Heart right ventricle (tissue), 16 donors: ENCODE measurements around the gene GBX1. TPM values are rescaled to one million over a fixed set of nuclear protein-coding genes. Genes with fewer than 3 reads are reported as not detected.

Experiments used
- ATAC-seq, 8 donors: fragments of 200-7000 bp; cut with Tn5 transposase; one replicate each; pipeline ENCODE4 v1.9.1; 2020; ENCODE audit warnings: mild to moderate bottlenecking in 8 of 8, moderate library complexity in 8 of 8, moderate number of reproducible peaks in 1 of 8
- DNase-seq, 2 donors: peaks; one replicate each; pipeline ENCODE4 v3.0.0-alpha.2; 2020
- H3K27ac ChIP-seq, 10 donors: fragments of 200-600 bp; sonication (generic) in 2 of 10; one replicate each; pipeline versions ENCODE4 v1.5.0 to v1.8.0; 2020 to 2022; ENCODE audit warnings: mild to moderate bottlenecking in 3 of 10
- H3K27me3 ChIP-seq, 7 donors: fragments of 200-600 bp; one replicate each; pipeline ENCODE4 v1.8.0; 2021 to 2022; ENCODE audit warnings: mild to moderate bottlenecking in 2 of 7
- H3K36me3 ChIP-seq, 9 donors: fragments of 200-600 bp; sonication (generic) in 1 of 9; one replicate each; pipeline versions ENCODE4 v1.5.0 to v1.8.0; 2020 to 2022; ENCODE audit warnings: mild to moderate bottlenecking in 2 of 9
- H3K4me1 ChIP-seq, 9 donors: fragments of 200-600 bp; sonication (generic) in 1 of 9; one replicate each; pipeline versions ENCODE4 v1.5.0 to v1.8.0; 2020 to 2022; ENCODE audit warnings: mild to moderate bottlenecking in 4 of 9
- H3K4me3 ChIP-seq, 10 donors: fragments of 200-600 bp; sonication (generic) in 2 of 10; one replicate each; pipeline versions ENCODE4 v1.5.0 to v1.8.0; 2020 to 2022; ENCODE audit warnings: mild to moderate bottlenecking in 7 of 10, moderate library complexity in 2 of 10
- H3K9me3 ChIP-seq, 11 donors: fragments of 200-600 bp in 10 of 11; sonication (generic) in 2 of 11; one replicate each; pipeline versions ENCODE4 v1.5.0 to v1.8.0; 2013 to 2022; ENCODE audit warnings: mild to moderate bottlenecking in 2 of 11, control low read depth in 1 of 11, moderate library complexity in 1 of 11
- WGBS, 2 donors: extraction: QIAGEN DNeasy Blood & Tissue Kit; methylation state at CpG; one replicate each; pipeline ENCODE4 v1.1.7; 2013; ENCODE audit warnings: inconsistent platforms in 1 of 2; 5-methylcytosine and 5-hydroxymethylcytosine counted together
- intact Hi-C, 10 donors: fragments of 100-400 bp; cut with DNase I; formaldehyde crosslinking; loops; one replicate each; pipeline versions ENCODE4 v1.11.1 to v1.14.2; 2022
- polyA plus RNA-seq, 2 donors: library from polyadenylated mRNA; stranded (reverse); fragments of 200-250 nt; gene quantifications; one replicate each; pipeline ENCODE4 v1.2.3, GENCODE V29; 2013
- total RNA-seq, 10 donors: library from RNA; stranded (reverse); fragmentation: NEBNext Ultra II Directional in 3 of 10; extraction: Animal tissue kit (Norgen Biotek cat#: 25700) in 3 of 10; gene quantifications; one replicate each; pipeline versions ENCODE4 v1.2.1 to v1.2.4, GENCODE V29; 2021 to 2023
- TF ChIP-seq, protein P1 (sequence below), 9 donors: fragments of 200-600 bp; sonication (generic) in 2 of 9; IDR thresholded peaks; one replicate each; pipeline versions ENCODE4 v1.5.0 to v1.8.0; 2021 to 2022; ENCODE audit warnings: antibody characterized with exemption in 9 of 9, mild to moderate bottlenecking in 5 of 9, moderate library complexity in 1 of 9
- donor health status: Arrhythmogenic right ventricular cardiomyopathy.
- donor health status: ischemic (EF 13 %, LVEDD 7.1; RV severe dilation, severe dysfunction).
- donor health status: healthy with polysubstance abuse.
- donor health status: DM: no; HTN: yes; CAD: no.
- donor health status: DM: no; HTN: no; CAD: no.
- donor health status: ischemic (EF 25% LVEDD 6.9; RV normal size, moderate dysfunction).
- donor health status: ischemic (EF 25% LVEDD 5.7; RV mildly dilated, moderate dysfunction).
- donor health status: healthy.
- donor health status: DM: yes; HTN: yes; CAD: no.
- donor health status: Ischemic cardiomyopathy.
- donor health status: ischemic (EF 35%, LVEDD 5.7; RV mildly dilated, moderate dysfunction).
- donor health status: nonischemic (EF 11% LVEDD 7.7; RV severe dilation, severe dysfunction).
- donor health status: DM: yes; HTN: yes; CAD: no.
- donor health status: PGD.
- donor health status: ischemic (EF 29% LVEDD 5.4; RV normal size, mild dysfunction).
- donor health status: nonischemic (EF 23%, LVEDD 6.1; RV moderate dilation, normal function).

Gene GBX1
- total and polyA plus RNA-seq, 12 donors: 0.04 to 2.0 (median 0.93) TPM; not detected in 3

- ATAC-seq: peak; percentile 28 to 67 (median 52)
- Histone ChIP-seq H3K27ac (peak overlapping the region; percentile 68 to 93 (median 89)), H3K36me3 (peaks cover 0 to under 1% (median 0%) of the 10 kb centered on the region in 9 donors), H3K27me3 (peaks cover 0 to 4% (median 0%) of the 10 kb centered on the region in 7 donors), H3K4me1 (peaks cover 0 to 35% (median 0%) of the 10 kb centered on the region in 9 donors), H3K9me3 (no peaks in the 10 kb centered on the region), H3K4me3 (peak overlapping the region in 9 of 10 donors; percentile 28 to 52 (median 44))
- intact Hi-C loops: loop anchor here in 2 of 10 donors (10.0 kb wide), 2 partner anchors 59 to 1871 kb away; partner anchors contain the start of gene SMARCD3 (in 1 of the 2)
- no peak for DNase-seq
- 57 to 60% methylated on average over 16 of the region's 16 CpGs for WGBS, 2 donors
- TF ChIP-seq, protein P1, sequence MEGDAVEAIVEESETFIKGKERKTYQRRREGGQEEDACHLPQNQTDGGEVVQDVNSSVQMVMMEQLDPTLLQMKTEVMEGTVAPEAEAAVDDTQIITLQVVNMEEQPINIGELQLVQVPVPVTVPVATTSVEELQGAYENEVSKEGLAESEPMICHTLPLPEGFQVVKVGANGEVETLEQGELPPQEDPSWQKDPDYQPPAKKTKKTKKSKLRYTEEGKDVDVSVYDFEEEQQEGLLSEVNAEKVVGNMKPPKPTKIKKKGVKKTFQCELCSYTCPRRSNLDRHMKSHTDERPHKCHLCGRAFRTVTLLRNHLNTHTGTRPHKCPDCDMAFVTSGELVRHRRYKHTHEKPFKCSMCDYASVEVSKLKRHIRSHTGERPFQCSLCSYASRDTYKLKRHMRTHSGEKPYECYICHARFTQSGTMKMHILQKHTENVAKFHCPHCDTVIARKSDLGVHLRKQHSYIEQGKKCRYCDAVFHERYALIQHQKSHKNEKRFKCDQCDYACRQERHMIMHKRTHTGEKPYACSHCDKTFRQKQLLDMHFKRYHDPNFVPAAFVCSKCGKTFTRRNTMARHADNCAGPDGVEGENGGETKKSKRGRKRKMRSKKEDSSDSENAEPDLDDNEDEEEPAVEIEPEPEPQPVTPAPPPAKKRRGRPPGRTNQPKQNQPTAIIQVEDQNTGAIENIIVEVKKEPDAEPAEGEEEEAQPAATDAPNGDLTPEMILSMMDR (IDR thresholded peaks at IDR 0.05): peak in 1 of 9 donors; percentile 14
These were observed 18.5 kb upstream of the GBX1 start for GRCh38 chr7:151185762-151186639.

GRCh38 chr7:151181011-151181431 lies 13.5 kb upstream of the GBX1 start:
- intact Hi-C loops: loop anchor here in 2 of 10 donors (10.0 kb wide), 2 partner anchors 64 to 1866 kb away; partner anchors contain the start of gene SMARCD3 (in 1 of the 2)
- peaks cover 0 to 6% (median 2%) of the 10 kb centered on the region in 7 donors for H3K27me3 ChIP-seq
- 86 to 88% methylated on average over 19 to 22 of the region's 22 CpGs for WGBS, 2 donors
- H3K9me3 ChIP-seq: no peaks in the 10 kb centered on the region
- H3K27ac ChIP-seq: no peak overlapping the region
- H3K4me3 ChIP-seq: no peak overlapping the region
- H3K4me1 ChIP-seq: peaks cover 0 to 12% (median 0%) of the 10 kb centered on the region in 9 donors
- ATAC-seq: peak in 1 of 8 donors; percentile 17
- H3K36me3 ChIP-seq: peaks cover 0 to 9% (median 0%) of the 10 kb centered on the region in 9 donors
- TF ChIP-seq, protein P1 (IDR thresholded peaks at IDR 0.05): no peak
- DNase-seq: no peak

GRCh38 chr7:151179946-151180345 lies 12.5 kb upstream of the GBX1 start:
- Histone ChIP-seq H3K4me3 (no peak overlapping the region), H3K27me3 (peaks cover 0 to 15% (median 12%) of the 10 kb centered on the region in 7 donors), H3K27ac (no peak overlapping the region), H3K4me1 (peaks cover 0 to 3% (median 0%) of the 10 kb centered on the region in 9 donors), H3K9me3 (no peaks in the 10 kb centered on the region), H3K36me3 (peaks cover 0 to 9% (median 0%) of the 10 kb centered on the region in 9 donors)
- no peak for ATAC-seq
- WGBS, 2 donors: 63 to 76% methylated on average over 4 of the region's 4 CpGs
- intact Hi-C loops: loop anchor here in 4 of 10 donors (5.0 to 10.0 kb wide), 4 partner anchors 62 to 1865 kb away; partner anchors contain the start of gene SMARCD3 (in 1 of the 4)
- no peak for DNase-seq
- TF ChIP-seq, protein P1 (IDR thresholded peaks at IDR 0.05): no peak

DNA sequence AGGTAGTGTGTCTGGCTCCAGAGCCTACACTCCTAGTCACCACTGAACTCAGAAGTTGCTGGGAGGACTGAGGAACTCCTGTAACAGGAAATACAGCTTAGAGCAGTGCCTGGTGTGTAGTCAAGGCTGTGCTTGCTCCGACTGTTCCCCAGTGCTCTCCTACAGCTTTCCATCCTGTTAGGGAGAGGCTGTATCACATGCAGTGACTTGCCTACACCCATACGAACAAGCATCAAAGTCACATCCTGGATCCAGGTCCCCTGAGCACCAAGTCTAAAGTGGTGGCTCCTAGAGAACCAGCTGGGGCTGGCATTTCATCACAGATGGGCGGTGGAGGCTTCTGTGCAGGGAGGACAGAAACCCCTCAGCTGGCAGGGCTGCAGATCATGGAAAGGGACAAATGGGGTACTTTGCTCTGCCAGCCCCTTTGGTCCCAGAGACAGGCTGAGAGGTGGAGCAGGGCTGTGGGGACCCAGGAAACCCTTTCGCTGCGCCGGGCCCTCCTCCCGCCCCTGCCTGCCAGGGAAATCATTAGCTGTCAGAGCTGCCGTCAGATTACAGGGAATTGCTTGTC lies 11.9 kb upstream of the GBX1 start:
- no peak for DNase-seq
- TF ChIP-seq, protein P1 (IDR thresholded peaks at IDR 0.05): no peak

More for the DNA sequence above, 11.9 kb upstream of the GBX1 start:
- Histone ChIP-seq H3K27ac (no peak overlapping the region), H3K27me3 (peaks cover 0 to 18% (median 16%) of the 10 kb centered on the region in 7 donors), H3K9me3 (no peaks in the 10 kb centered on the region), H3K4me3 (no peak overlapping the region), H3K4me1 (peaks cover 0 to 5% (median 0%) of the 10 kb centered on the region in 9 donors), H3K36me3 (peaks cover 0 to 9% (median 0%) of the 10 kb centered on the region in 9 donors)
- WGBS, 2 donors: 69 to 83% methylated on average over 8 of the region's 8 CpGs
- ATAC-seq: no peak
- intact Hi-C loops: loop anchor here in 2 of 10 donors (5.0 to 10.0 kb wide), 2 partner anchors 63 to 125 kb away; no protein-coding TSS in a partner anchor
